K562 (cell line): ENCODE measurements around the gene DNAJB1. TPM values are rescaled to one million over a fixed set of nuclear protein-coding genes. Genes with fewer than 3 reads are reported as not detected.

Source experiments
- ARID1B ChIP-seq: fragments of 450-650 bp; IDR thresholded peaks from 2 replicates; pipeline ENCODE4 v1.6.1; 2016; ENCODE audit warnings: antibody characterized with exemption, mild to moderate bottlenecking, inconsistent platforms
- CC2D1A ChIP-seq: fragments of 450-650 bp; IDR thresholded peaks from 2 replicates; pipeline ENCODE4 v1.6.1; 2017; ENCODE audit warnings: mild to moderate bottlenecking
- EHMT2 ChIP-seq: fragments of 450-650 bp; IDR thresholded peaks from 2 replicates; pipeline ENCODE4 v1.6.1; 2018; ENCODE audit warnings: antibody characterized with exemption
- ELF1 ChIP-seq: fragments of 200-800 bp; sonication (Bioruptor generic); IDR thresholded peaks from 2 replicates; pipeline ENCODE4 v1.6.1; 2016; ENCODE audit warnings: missing genetic modification characterization, missing compliant biosample characterization
- GATA2 ChIP-seq: sonication (generic); formaldehyde crosslinking; IDR thresholded peaks from 2 replicates; pipeline ENCODE4 v1.4.0; 2020; ENCODE audit warnings: mild to moderate bottlenecking, missing genetic modification reagents
- KLF6 ChIP-seq: fragments of 250-450 bp; sonication (Bioruptor Pico); IDR thresholded peaks from 2 replicates; pipeline ENCODE4 v1.4.0; 2020; ENCODE audit warnings: mild to moderate bottlenecking, moderate library complexity, borderline replicate concordance
- LCOR ChIP-seq: sonication (generic); formaldehyde crosslinking; IDR thresholded peaks from 2 replicates; pipeline ENCODE4 v1.8.0; 2022; ENCODE audit warnings: mild to moderate bottlenecking, missing genetic modification reagents
- MCM5 ChIP-seq: fragments of 450-650 bp; IDR thresholded peaks from 2 replicates; pipeline ENCODE4 v1.6.1; 2016; ENCODE audit warnings: low read depth
- MEIS2 ChIP-seq: fragments of 450-650 bp; IDR thresholded peaks from 2 replicates; pipeline ENCODE4 v1.6.1; 2014; ENCODE audit warnings: mild to moderate bottlenecking; ENCODE audit not compliant: partially characterized antibody
- PHF20 ChIP-seq: fragments of 450-650 bp; IDR thresholded peaks from 2 replicates; pipeline ENCODE4 v1.6.1; 2018; ENCODE audit not compliant: partially characterized antibody
- PHF8 ChIP-seq: fragments of 200-600 bp; sonication (generic); IDR thresholded peaks from 2 replicates; pipeline ENCODE4 v1.6.1; 2012; ENCODE audit warnings: mixed run types, mild to moderate bottlenecking, inconsistent platforms, low read length, moderate library complexity, borderline replicate concordance
- PML ChIP-seq: IDR thresholded peaks from 2 replicates; pipeline ENCODE4 v1.6.1; 2012; ENCODE audit warnings: low read length, inconsistent platforms
- POU5F1 ChIP-seq: fragments of 150-350 bp; IDR thresholded peaks from 2 replicates; pipeline ENCODE4 v1.6.1; 2014; ENCODE audit warnings: borderline replicate concordance, low read length, low read depth, mild to moderate bottlenecking; ENCODE audit not compliant: partially characterized antibody
- RBM15 ChIP-seq: fragments of 200-400 bp; formaldehyde crosslinking; IDR thresholded peaks from 2 replicates; pipeline ENCODE4 v1.6.1; 2018; ENCODE audit warnings: mild to moderate bottlenecking, low read length, moderate library complexity; ENCODE audit not compliant: insufficient read depth
- SLC30A9 ChIP-seq: fragments of 250-450 bp; sonication (Bioruptor Pico); IDR thresholded peaks from 2 replicates; pipeline ENCODE4 v1.8.0; 2022; ENCODE audit warnings: mild to moderate bottlenecking, moderate library complexity
- SMAD1 ChIP-seq: fragments of 150-350 bp; IDR thresholded peaks from 2 replicates; pipeline ENCODE4 v1.6.1; 2014; ENCODE audit warnings: low read length, low read depth; ENCODE audit not compliant: partially characterized antibody
- SNIP1 ChIP-seq: fragments of 450-650 bp; IDR thresholded peaks from 2 replicates; pipeline ENCODE4 v1.7.1; 2017; ENCODE audit warnings: low read depth, mild to moderate bottlenecking
- SREBF2 ChIP-seq: sonication (generic); formaldehyde crosslinking; IDR thresholded peaks from 2 replicates; pipeline ENCODE4 v1.4.0; 2020; ENCODE audit warnings: mild to moderate bottlenecking, missing genetic modification reagents
- TAF9B ChIP-seq: fragments of 450-650 bp; IDR thresholded peaks from 2 replicates; pipeline ENCODE4 v1.6.1; 2018; ENCODE audit warnings: mild to moderate bottlenecking; ENCODE audit not compliant: partially characterized antibody
- TCF3 ChIP-seq: sonication (generic); formaldehyde crosslinking; IDR thresholded peaks from 2 replicates; pipeline ENCODE4 v1.4.0; 2020; ENCODE audit warnings: mild to moderate bottlenecking, missing genetic modification reagents
- TRIM24 ChIP-seq, 2 experiments: fragments of 450-650 bp; IDR thresholded peaks; 2 replicates each; pipeline ENCODE4 v1.6.1; 2016
- TRIM28 ChIP-seq: fragments of 450-650 bp; IDR thresholded peaks from 2 replicates; pipeline ENCODE4 v1.6.1; 2017
- ZC3H11A ChIP-seq: IDR thresholded peaks from 2 replicates; pipeline ENCODE4 v1.6.1; 2012; ENCODE audit warnings: low read depth, low read length, improper control_type of control experiment
- ZNF239 ChIP-seq: fragments of 250-450 bp; sonication (Bioruptor Pico); IDR thresholded peaks from 2 replicates; pipeline ENCODE4 v1.4.0; 2020; ENCODE audit warnings: mild to moderate bottlenecking
- ZNF384 ChIP-seq: IDR thresholded peaks from 2 replicates; pipeline ENCODE4 v1.6.1; 2012; ENCODE audit warnings: low read depth, low read length, improper control_type of control experiment
- polyA plus RNA-seq, 8 experiments: library from polyadenylated mRNA; depleted of rRNA in 4 of 8; stranded (reverse) in 5 of 8; unstranded in 3 of 8; fragments of >200 nt; fragmentation: Nextera tagmentation in 2 of 8; fragmentation: Illumina TruSeq in 1 of 8; extraction: Ambion mirVana in 2 of 8; extraction: Trizol in 1 of 8; gene quantifications; 2 replicates each; pipeline versions ENCODE4 v1.2.1 to v1.2.3, GENCODE V29; 2011 to 2014; ENCODE audit warnings: inconsistent platforms in 1 of 8, missing spikeins in 1 of 8
- total RNA-seq, 7 experiments: library from RNA; depleted of rRNA in 6 of 7; stranded (reverse); fragments of >200 nt in 6 of 7; fragmentation: Illumina TruSeq in 2 of 7; extraction: Trizol in 2 of 7; gene quantifications; 2 replicates each; pipeline versions ENCODE4 v1.2.1 to v1.2.3, GENCODE V29; 2011 to 2021; ENCODE audit warnings: low replicate concordance in 1 of 7
- TF ChIP-seq, protein P1 (sequence below): fragments of 450-650 bp; IDR thresholded peaks from 2 replicates; pipeline ENCODE4 v1.6.1; 2016
- TF ChIP-seq, protein P2 (sequence below): fragments of 250-450 bp; sonication (Bioruptor Pico); IDR thresholded peaks from 2 replicates; pipeline ENCODE4 v1.9.0; 2021; ENCODE audit warnings: mild to moderate bottlenecking, inconsistent platforms
- TF ChIP-seq, protein P3 (sequence below): sonication (generic); formaldehyde crosslinking; IDR thresholded peaks from 2 replicates; pipeline ENCODE4 v1.8.0; 2022; ENCODE audit warnings: missing genetic modification reagents, mild to moderate bottlenecking, borderline replicate concordance

Gene DNAJB1
- total and polyA plus RNA-seq, 9 of the 15 experiments (the other 6 are each of a cell fraction or from before 2014, with no cell fraction given), result 13.2 to 113 (median 62.1) TPM

DNA sequence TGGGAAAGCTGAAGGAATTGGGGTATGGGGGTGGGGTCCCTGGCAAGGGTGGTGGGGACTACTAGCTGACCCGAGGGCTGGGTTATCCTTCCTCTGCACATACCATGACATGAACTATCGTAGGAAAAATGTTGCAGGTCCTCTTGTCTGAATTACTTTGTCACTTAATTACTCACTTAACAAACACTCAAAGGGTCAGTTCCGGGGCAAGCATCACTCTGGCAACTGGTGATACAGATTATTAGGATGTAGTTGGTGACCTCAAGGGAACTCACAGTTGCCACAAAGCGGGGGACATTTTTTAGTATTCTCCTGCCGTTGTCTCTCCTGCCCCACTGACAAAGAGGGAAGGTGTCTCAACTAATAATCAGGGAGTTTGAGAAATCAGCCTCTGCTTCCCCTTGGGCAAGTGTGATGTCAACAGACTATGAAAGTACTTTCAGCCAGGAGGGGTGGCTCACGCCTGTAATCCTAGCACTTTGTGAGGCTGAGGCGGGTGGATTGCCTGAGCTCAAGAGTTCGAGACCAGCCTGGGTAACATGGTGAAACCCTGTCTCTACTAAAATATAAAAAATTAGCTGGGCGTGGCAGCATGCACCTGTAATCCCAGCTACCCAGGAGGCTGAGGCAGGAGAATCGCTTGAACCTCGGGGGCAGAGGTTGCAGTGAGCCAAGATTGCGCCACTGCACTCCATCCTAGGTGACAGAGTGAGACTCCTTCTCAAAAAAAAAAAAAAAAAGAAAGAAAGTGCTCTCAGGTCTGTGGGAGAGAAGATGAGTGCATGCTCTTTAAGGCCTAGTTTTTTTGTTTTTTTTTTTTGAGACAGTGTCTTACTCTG, 10.3 kb downstream of the DNAJB1 start (continued):
- TF ChIP-seq RBM15 (no peak), KLF6 (CRISPR knock-in tag) (no peak), TAF9B (no peak), ZNF384 (no peak), MCM5 (no peak), SMAD1 (no peak), MEIS2 (peak; percentile 54), LCOR (no peak), SREBF2 (CRISPR knock-in tag) (no peak), SNIP1 (no peak), ZNF239 (CRISPR knock-in tag) (no peak), ARID1B (peak; percentile 87), PHF8 (no peak), TCF3 (peak; percentile 70), TRIM28 (no peak), GATA2 (no peak), EHMT2 (no peak), ZC3H11A (no peak), PML (peak; percentile 28), SLC30A9 (CRISPR knock-in tag) (no peak), PHF20 (no peak), POU5F1 (no peak), CC2D1A (peak; percentile 14; the same call in 1 of the 2 replicates), ELF1 (tag) (no peak), TRIM24 (IDR thresholded peaks at IDR 0.05) (peak in 1 of 2 experiments; percentile 2; a peak in 1 of 4 replicates)
- TF ChIP-seq, protein P1, sequence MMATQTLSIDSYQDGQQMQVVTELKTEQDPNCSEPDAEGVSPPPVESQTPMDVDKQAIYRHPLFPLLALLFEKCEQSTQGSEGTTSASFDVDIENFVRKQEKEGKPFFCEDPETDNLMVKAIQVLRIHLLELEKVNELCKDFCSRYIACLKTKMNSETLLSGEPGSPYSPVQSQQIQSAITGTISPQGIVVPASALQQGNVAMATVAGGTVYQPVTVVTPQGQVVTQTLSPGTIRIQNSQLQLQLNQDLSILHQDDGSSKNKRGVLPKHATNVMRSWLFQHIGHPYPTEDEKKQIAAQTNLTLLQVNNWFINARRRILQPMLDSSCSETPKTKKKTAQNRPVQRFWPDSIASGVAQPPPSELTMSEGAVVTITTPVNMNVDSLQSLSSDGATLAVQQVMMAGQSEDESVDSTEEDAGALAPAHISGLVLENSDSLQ, result no peak; the same call in 1 of the 2 replicates
- TF ChIP-seq, protein P2, sequence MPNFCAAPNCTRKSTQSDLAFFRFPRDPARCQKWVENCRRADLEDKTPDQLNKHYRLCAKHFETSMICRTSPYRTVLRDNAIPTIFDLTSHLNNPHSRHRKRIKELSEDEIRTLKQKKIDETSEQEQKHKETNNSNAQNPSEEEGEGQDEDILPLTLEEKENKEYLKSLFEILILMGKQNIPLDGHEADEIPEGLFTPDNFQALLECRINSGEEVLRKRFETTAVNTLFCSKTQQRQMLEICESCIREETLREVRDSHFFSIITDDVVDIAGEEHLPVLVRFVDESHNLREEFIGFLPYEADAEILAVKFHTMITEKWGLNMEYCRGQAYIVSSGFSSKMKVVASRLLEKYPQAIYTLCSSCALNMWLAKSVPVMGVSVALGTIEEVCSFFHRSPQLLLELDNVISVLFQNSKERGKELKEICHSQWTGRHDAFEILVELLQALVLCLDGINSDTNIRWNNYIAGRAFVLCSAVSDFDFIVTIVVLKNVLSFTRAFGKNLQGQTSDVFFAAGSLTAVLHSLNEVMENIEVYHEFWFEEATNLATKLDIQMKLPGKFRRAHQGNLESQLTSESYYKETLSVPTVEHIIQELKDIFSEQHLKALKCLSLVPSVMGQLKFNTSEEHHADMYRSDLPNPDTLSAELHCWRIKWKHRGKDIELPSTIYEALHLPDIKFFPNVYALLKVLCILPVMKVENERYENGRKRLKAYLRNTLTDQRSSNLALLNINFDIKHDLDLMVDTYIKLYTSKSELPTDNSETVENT (CRISPR knock-in tag), result no peak
- TF ChIP-seq, protein P3, sequence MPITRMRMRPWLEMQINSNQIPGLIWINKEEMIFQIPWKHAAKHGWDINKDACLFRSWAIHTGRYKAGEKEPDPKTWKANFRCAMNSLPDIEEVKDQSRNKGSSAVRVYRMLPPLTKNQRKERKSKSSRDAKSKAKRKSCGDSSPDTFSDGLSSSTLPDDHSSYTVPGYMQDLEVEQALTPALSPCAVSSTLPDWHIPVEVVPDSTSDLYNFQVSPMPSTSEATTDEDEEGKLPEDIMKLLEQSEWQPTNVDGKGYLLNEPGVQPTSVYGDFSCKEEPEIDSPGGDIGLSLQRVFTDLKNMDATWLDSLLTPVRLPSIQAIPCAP (CRISPR knock-in tag), result no peak
